Vagina (tissue), 2 donors: Measurements from ENCODE around the gene TMIGD3.

Source experiments
- CTCF ChIP-seq, 3 experiments: fragments of 450-650 bp in 2 of 3; fragments of 200-600 bp in 1 of 3; sonication (generic) in 1 of 3; IDR thresholded peaks; one replicate each; pipeline ENCODE4 v1.5.1; 2017 to 2019; ENCODE audit warnings: antibody characterized with exemption in 3 of 3, mild to moderate bottlenecking in 2 of 3, moderate library complexity in 2 of 3
- POLR2A ChIP-seq, 2 donors: fragments of 450-650 bp; IDR thresholded peaks; one replicate each; pipeline ENCODE4 v1.6.1; 2017; ENCODE audit warnings: antibody characterized with exemption in 2 of 2, mild to moderate bottlenecking in 2 of 2, moderate library complexity in 2 of 2
- POLR2AphosphoS5 ChIP-seq, 2 donors: sonication (generic); formaldehyde crosslinking; IDR thresholded peaks; one replicate each; pipeline ENCODE4 v1.9.0; 2017; ENCODE audit warnings: antibody characterized with exemption in 2 of 2, mild to moderate bottlenecking in 2 of 2, low read depth in 1 of 2; ENCODE audit not compliant: insufficient read depth in 1 of 2

GRCh38 chr1:111450185-111450584 is 53.2 kb downstream of the TMIGD3 start:
- TF ChIP-seq POLR2AphosphoS5 (IDR thresholded peaks at IDR 0.05; ENCODE audit: insufficient read depth in 1 of 2, low read depth in 1 of 2) (no peak), POLR2A (IDR thresholded peaks at IDR 0.05) (no peak), CTCF (IDR thresholded peaks at IDR 0.05) (no peak)
